GM12864 (cell line): ENCODE data around the gene ZNF653.
"Not testable (repeated sequence)": the region's sequence is repeated elsewhere in the genome, so short reads cannot be mapped to it uniquely, and the experiment has no call there.

Experiments used
- DNase-seq: peaks from one replicate; pipeline ENCODE4 v3.0.0-alpha.2; 2011; ENCODE audit warnings: low read depth
- H3K4me3 ChIP-seq: 2 replicates; pipeline ENCODE4 v1.5.1; 2011; ENCODE audit warnings: mild to moderate bottlenecking, low read depth, low read length, control low read depth
- TF ChIP-seq, protein P1 (sequence below): IDR thresholded peaks from 2 replicates; pipeline ENCODE4 v1.5.1; 2011; ENCODE audit warnings: low read depth, mild to moderate bottlenecking, moderate library complexity, low read length, control low read depth, inconsistent platforms; ENCODE audit errors: missing control alignments

Gene ZNF653

DNA sequence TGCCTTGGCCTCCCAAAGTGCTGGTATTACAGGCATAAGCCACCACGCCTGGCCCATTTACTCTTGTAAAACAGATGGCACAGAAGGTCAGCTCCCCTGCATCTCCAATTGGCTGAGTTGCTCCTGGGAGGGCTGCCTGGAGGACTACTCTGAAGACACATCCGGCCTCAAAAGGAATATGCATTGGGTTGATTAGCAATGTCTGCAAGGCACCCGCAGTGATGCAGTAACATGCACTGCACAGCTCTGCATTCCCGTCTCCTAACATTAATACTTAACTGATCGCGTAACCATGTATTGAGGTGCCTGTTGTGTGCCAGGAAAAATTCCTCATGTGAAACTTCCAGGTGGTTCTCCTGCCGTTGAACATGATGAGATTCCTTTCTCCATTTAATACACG is 29.8 kb downstream of the ZNF653 start:
- TF ChIP-seq, protein P1, sequence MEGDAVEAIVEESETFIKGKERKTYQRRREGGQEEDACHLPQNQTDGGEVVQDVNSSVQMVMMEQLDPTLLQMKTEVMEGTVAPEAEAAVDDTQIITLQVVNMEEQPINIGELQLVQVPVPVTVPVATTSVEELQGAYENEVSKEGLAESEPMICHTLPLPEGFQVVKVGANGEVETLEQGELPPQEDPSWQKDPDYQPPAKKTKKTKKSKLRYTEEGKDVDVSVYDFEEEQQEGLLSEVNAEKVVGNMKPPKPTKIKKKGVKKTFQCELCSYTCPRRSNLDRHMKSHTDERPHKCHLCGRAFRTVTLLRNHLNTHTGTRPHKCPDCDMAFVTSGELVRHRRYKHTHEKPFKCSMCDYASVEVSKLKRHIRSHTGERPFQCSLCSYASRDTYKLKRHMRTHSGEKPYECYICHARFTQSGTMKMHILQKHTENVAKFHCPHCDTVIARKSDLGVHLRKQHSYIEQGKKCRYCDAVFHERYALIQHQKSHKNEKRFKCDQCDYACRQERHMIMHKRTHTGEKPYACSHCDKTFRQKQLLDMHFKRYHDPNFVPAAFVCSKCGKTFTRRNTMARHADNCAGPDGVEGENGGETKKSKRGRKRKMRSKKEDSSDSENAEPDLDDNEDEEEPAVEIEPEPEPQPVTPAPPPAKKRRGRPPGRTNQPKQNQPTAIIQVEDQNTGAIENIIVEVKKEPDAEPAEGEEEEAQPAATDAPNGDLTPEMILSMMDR = no peak
- no peak for DNase-seq

DNA sequence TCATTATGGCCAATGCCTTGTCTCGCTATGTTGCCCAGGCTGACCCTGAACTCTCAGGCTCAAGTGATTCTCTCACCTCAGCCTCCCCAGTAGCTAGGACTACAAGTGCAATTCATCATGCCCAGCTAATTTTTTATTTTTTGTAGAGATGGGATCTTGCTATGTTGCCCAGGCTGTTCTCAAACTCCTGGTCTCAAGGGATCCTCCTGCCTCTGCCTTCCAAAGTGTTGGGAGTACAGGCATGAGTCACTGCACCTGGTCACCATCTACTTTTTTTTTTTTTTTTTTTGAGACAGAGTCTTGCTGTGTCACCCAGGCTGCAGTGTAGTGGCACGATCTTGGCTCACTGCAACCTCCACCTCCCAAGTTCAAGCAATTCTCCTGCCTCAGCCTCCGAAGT is 30.3 kb downstream of the ZNF653 start:
- not testable (repeated sequence) for DNase-seq, H3K4me3 ChIP-seq

More for the DNA sequence above, 29.8 kb downstream of the ZNF653 start:
- H3K4me3 ChIP-seq = no peak overlapping the region

DNA sequence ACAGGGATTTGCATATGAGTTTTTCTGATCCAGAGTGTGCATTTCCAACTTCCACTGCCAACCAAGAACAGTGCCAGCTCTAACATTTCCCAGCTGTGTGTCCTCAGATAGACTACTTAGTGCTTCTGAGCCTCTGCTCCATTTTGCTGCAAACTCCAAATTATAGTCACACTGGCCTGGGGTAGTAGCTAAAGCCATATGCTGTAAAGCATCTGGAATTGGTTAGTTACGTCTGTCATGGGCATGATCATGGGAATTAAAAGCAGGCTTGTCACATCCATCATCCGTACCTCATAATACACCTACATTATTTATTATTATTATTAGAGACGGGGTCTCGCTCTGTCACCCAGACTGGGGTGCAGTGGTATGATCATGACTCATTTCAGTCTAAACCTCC is 31.9 kb downstream of the ZNF653 start:
- DNase-seq = no peak
- H3K4me3 ChIP-seq = no peak overlapping the region
- TF ChIP-seq, protein P1 = no peak

DNA sequence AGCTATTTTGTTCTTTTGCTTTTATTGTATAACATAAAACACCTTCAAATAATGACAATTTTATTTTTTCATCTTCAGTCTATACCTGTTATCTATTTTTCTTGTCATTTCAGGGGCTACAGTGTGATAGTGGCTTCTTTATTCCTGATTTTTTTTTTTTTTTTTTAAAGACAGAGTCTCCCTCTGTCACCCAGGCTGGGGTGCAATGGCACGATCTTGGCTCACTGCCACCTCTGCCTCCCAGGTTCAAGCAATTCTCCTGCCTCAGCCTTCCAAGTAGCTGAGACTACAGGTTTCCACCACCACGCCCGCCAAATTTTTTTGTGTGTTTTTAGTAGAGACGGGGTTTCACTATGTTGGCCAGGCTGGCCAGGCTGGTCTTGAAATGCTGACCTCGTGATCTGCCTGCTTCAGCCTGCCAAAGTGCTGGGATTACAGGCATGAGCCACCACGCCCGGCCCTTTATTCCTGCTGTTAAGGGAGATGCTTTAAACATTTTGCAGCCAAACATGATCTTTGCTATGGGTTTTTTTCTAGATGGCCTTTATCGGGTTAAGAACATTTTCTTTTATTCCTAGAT is 37.3 kb downstream of the ZNF653 start:
- DNase-seq = not testable (repeated sequence)

DNA sequence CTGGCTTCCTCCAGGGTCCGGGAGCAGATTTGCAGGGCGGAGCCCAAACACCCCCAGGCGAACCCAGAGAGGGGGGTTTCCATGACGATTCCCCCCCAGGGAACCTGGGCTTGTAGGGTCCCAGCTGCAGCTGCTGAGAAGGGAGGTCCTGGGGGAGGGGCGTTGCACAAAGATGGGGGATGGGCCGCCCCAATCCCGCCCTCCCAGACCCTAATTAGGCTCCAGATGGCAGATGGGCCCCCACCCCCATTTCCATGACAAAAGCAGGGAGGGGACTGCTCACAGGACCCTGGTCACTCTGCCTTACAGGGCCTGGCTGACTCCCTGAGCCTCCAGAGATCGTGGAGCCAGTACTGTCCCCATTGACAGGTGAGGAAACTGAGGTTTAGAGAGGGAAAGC is 40.0 kb downstream of the ZNF653 start:
- DNase-seq = no peak
- TF ChIP-seq, protein P1 = no peak

More for the DNA sequence above, 37.3 kb downstream of the ZNF653 start:
- H3K4me3 ChIP-seq = not testable (repeated sequence)

DNA sequence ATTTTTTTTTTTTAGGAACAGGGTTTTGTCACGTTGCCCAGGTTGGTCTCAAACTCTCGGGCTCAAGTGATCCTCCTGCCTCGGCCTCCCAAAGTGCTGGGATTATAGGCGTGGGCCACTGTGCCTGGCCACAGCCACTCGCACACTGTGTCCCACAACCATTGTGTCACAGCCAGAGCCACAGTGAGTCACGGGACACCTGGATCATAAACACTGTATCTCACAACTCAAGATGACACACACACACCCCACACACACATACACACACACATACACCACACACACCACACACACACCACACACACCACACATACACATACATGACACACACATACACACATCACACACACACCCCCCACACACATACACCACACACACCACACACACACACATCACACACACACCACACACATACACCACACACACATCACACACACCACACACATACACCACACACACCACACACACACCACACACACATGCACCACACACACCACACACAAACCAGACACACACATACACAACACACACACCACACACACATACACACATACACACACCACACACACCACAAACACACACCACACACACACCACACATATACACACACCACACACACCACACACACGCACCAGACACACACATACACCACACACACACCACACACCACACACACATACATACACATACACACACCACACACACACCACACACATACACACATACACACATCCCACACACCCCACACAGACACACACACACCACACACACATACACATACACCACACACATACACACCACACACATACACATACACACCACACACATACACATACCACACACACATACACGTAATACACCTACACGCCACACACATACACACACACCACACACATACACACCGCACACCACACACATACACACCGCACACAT is 41.0 kb downstream of the ZNF653 start:
- no peak overlapping the region for H3K4me3 ChIP-seq
- TF ChIP-seq, protein P1 = no peak
- no peak for DNase-seq

More for the DNA sequence above, 40.0 kb downstream of the ZNF653 start:
- no peak overlapping the region for H3K4me3 ChIP-seq

DNA sequence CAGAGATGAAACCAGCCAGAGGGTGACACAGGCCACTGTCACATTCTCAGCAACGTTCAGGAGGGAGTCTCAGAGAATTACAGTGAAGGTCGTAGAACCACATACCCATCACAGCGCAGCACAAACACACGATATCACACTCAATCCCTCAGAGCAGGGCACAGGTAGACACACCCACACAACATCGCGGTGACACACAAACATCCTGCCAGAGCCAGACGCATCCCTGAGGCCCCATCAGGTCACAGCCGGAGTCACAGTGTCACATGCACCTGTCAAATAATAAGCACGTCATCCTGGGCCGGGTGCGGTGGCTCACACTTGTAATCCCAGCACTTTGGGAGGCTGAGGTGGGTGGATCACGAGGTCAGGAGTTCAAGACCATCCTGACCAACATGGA is 42.2 kb downstream of the ZNF653 start:
- H3K4me3 ChIP-seq = no peak overlapping the region
- no peak for DNase-seq
- TF ChIP-seq, protein P1 = no peak

DNA sequence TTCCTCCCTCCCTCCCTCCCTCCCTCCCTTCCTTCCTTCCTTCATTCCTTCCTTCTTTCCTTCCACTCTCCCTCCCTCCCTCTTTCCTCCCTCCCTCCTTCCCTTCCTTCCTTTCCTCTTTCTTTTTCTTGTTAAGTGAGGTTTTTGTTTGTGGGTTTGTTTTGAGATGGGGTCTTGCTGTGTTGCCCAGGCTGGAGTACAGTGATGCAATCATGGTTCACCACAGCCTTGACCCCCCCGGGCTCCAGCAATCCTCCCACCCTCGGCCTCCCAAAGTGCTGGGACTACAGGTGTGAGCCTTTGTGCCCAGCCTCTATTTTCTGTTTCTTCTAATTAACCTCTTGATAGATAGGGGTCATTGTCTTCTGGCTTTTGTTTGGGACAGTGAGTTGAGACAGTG is 44.2 kb downstream of the ZNF653 start:
- no peak overlapping the region for H3K4me3 ChIP-seq
- TF ChIP-seq, protein P1 = no peak
- DNase-seq = no peak
